SK-N-SH (cell line): ENCODE measurements around the gene SEC16B.

Experiments
- CTCF ChIP-seq: fragments of 200-600 bp; sonication (generic); IDR thresholded peaks from 2 replicates; pipeline ENCODE4 v1.6.1; 2017; ENCODE audit warnings: antibody characterized with exemption, mild to moderate bottlenecking, moderate library complexity
- JUND ChIP-seq: IDR thresholded peaks from 2 replicates; pipeline ENCODE4 v1.4.0; 2012
- MXI1 ChIP-seq: IDR thresholded peaks from 2 replicates; pipeline ENCODE4 v1.6.1; 2012; ENCODE audit warnings: mild to moderate bottlenecking, low read depth, low read length, improper control_type of control experiment
- RAD21 ChIP-seq: IDR thresholded peaks from 2 replicates; pipeline ENCODE4 v1.6.1; 2012; ENCODE audit warnings: mild to moderate bottlenecking, low read length
- REST ChIP-seq: IDR thresholded peaks from 2 replicates; pipeline ENCODE4 v1.6.1; 2012; ENCODE audit warnings: mild to moderate bottlenecking, low read depth, low read length, moderate library complexity

- TF ChIP-seq REST (no peak), RAD21 (no peak), JUND (no peak), MXI1 (no peak), CTCF (no peak)
These were observed 32.6 kb downstream of the SEC16B start for GRCh38 chr1:177937174-177937770.
